Prostate gland (tissue), 2 donors: ENCODE results near the gene ADD1. TPM values are rescaled to one million over a fixed set of nuclear protein-coding genes. Genes with fewer than 3 reads are reported as not detected.

Experiments
- DNase-seq: peaks from one replicate; pipeline ENCODE4 v3.0.0-alpha.2; 2019; ENCODE audit warnings: low spot score
- H3K27ac ChIP-seq, 2 donors: fragments of 200-600 bp; sonication (generic); 2 replicates each; pipeline ENCODE4 v1.5.1; 2017 to 2019
- H3K27me3 ChIP-seq: fragments of 200-600 bp; sonication (generic); replicated peaks from 2 replicates; pipeline ENCODE4 v1.5.1; 2019; ENCODE audit not compliant: insufficient read depth
- H3K36me3 ChIP-seq, 2 donors: fragments of 200-600 bp; sonication (generic); 1 replicate in 1 of 2; 2 replicates in 1 of 2; pipeline versions ENCODE4 v1.5.1 to v1.8.1; 2017 to 2019
- H3K4me1 ChIP-seq: fragments of 200-600 bp; sonication (generic); replicated peaks from 2 replicates; pipeline ENCODE4 v1.5.1; 2019
- H3K4me3 ChIP-seq, 2 donors: fragments of 200-600 bp; sonication (generic); 2 replicates each; pipeline ENCODE4 v1.5.1; 2017 to 2019
- H3K9me3 ChIP-seq: fragments of 200-600 bp; sonication (generic); 2 replicates; pipeline ENCODE4 v1.5.1; 2017
- CTCF ChIP-seq, 4 experiments: fragments of 200-600 bp in 2 of 4; fragments of 450-650 bp in 2 of 4; sonication (generic) in 2 of 4; IDR thresholded peaks; 1 replicate in 3 of 4; 2 replicates in 1 of 4; pipeline ENCODE4 v1.5.1; 2016 to 2019; ENCODE audit warnings: antibody characterized with exemption in 4 of 4, mild to moderate bottlenecking in 2 of 4, moderate library complexity in 2 of 4
- POLR2A ChIP-seq: fragments of 450-650 bp; IDR thresholded peaks from one replicate; pipeline ENCODE4 v1.6.1; 2016; ENCODE audit warnings: antibody characterized with exemption, mild to moderate bottlenecking
- POLR2AphosphoS5 ChIP-seq: sonication (generic); formaldehyde crosslinking; IDR thresholded peaks from one replicate; pipeline ENCODE4 v1.6.1; 2017; ENCODE audit warnings: antibody characterized with exemption
- WGBS: methylation state at CpG from one replicate; pipeline ENCODE4 v1.1.5; 2018; 5-methylcytosine and 5-hydroxymethylcytosine counted together
- intact Hi-C: fragments of 100-400 bp; cut with DNase I; formaldehyde crosslinking; loops from one replicate; pipeline ENCODE4 v1.14.2; 2022
- total RNA-seq, 2 donors: library from RNA; depleted of rRNA; stranded (reverse); fragments of >200 nt; gene quantifications; one replicate each; pipeline ENCODE4 v1.1.0, GENCODE V29; 2016

Gene ADD1
- total RNA-seq, 2 donors from 2014 or later, result 164 to 321 TPM

- 48% methylated on average over 14 of the region's 14 CpGs for WGBS
Measured at GRCh38 chr4:2961811-2962441, 118.3 kb downstream of the ADD1 start.

GRCh38 chr4:2962614-2963174, 119.0 kb downstream of the ADD1 start:
- no peaks in the 10 kb centered on the region for H3K4me1 ChIP-seq

More at GRCh38 chr4:2961811-2962441, 118.3 kb downstream of the ADD1 start:
- no peaks in the 10 kb centered on the region for H3K4me1 ChIP-seq
- intact Hi-C loops, result loop anchor here (5.0 kb wide), 2 partner anchors 200 to 545 kb away; partner anchors contain the start of genes CFAP99 and ZFYVE28
- peaks cover 0 to 3% of the 10 kb centered on the region in 2 donors for H3K36me3 ChIP-seq
- no peaks in the 10 kb centered on the region for H3K27me3 ChIP-seq
- no peak overlapping the region for H3K27ac ChIP-seq
- H3K4me3 ChIP-seq, result peak overlapping the region; percentile 97
- H3K9me3 ChIP-seq, result no peaks in the 10 kb centered on the region
- no peak for DNase-seq
- TF ChIP-seq POLR2AphosphoS5 (no peak), CTCF (IDR thresholded peaks at IDR 0.05) (no peak), POLR2A (no peak)

GRCh38 chr4:2963175-2963965, 119.7 kb downstream of the ADD1 start, which contains the start of the genes GRK4 and NOP14:
Gene GRK4 (plus strand): TSS chr4:2963571. CDS start chr4:2964071, 500 bp downstream.
Gene NOP14 (minus strand): TSS chr4:2963406. CDS start chr4:2963319, 87 bp downstream.
- H3K27ac ChIP-seq, result peak within 1 kb of the TSS; percentile 71 to 72
- H3K4me3 ChIP-seq, result peak within 1 kb of the TSS; percentile 97
- H3K9me3 ChIP-seq, result no peaks in the 10 kb centered on the region
- H3K27me3 ChIP-seq, result no peaks in the 10 kb centered on the region
- intact Hi-C loops, result loop anchor here (5.0 kb wide), 2 partner anchors 201 to 546 kb away; partner anchors contain the start of genes CFAP99 and ZFYVE28
- H3K36me3 ChIP-seq, result no peaks in the 10 kb centered on the region
- DNase-seq, result peak; percentile 98
- no peaks in the 10 kb centered on the region for H3K4me1 ChIP-seq
- under 1% methylated on average over 95 of the region's 105 CpGs for WGBS
- TF ChIP-seq CTCF (IDR thresholded peaks at IDR 0.05) (peak in 3 of 4 experiments; percentile 43 to 64 (median 45)), POLR2A (peak; percentile 36), POLR2AphosphoS5 (peak; percentile 97)

More at GRCh38 chr4:2962614-2963174, 119.0 kb downstream of the ADD1 start:
- no peaks in the 10 kb centered on the region for H3K9me3 ChIP-seq
- H3K36me3 ChIP-seq, result no peaks in the 10 kb centered on the region
- peak overlapping the region; percentile 97 for H3K4me3 ChIP-seq
- peak overlapping the region; percentile 71 to 72 for H3K27ac ChIP-seq
- TF ChIP-seq POLR2AphosphoS5, result no peak
- no peak for TF ChIP-seq CTCF (IDR thresholded peaks at IDR 0.05)
- TF ChIP-seq POLR2A, result no peak
- under 1% methylated on average over 40 of the region's 40 CpGs for WGBS
- DNase-seq, result no peak
- no peaks in the 10 kb centered on the region for H3K27me3 ChIP-seq
- intact Hi-C loops, result loop anchor here (5.0 kb wide), 2 partner anchors 200 to 545 kb away; partner anchors contain the start of genes CFAP99 and ZFYVE28

- no peaks in the 10 kb centered on the region for H3K4me1 ChIP-seq
- WGBS, result 1% methylated on average over 9 of the region's 38 CpGs
- no peaks in the 10 kb centered on the region for H3K27me3 ChIP-seq
- no peak for TF ChIP-seq POLR2AphosphoS5
- TF ChIP-seq CTCF (IDR thresholded peaks at IDR 0.05), result no peak
- TF ChIP-seq POLR2A, result no peak
- H3K4me3 ChIP-seq, result peak overlapping the region; percentile 97
- H3K27ac ChIP-seq, result peak overlapping the region; percentile 71 to 72
- H3K36me3 ChIP-seq, result no peaks in the 10 kb centered on the region
- intact Hi-C loops, result loop anchor here (5.0 kb wide), 2 partner anchors 202 to 547 kb away; partner anchors contain the start of genes CFAP99 and ZFYVE28
- no peak for DNase-seq
- no peaks in the 10 kb centered on the region for H3K9me3 ChIP-seq
Measured at GRCh38 chr4:2963966-2964471, 120.4 kb downstream of the ADD1 start.
